ENCODE measurements around the gene B4GALT1. TPM values are rescaled to one million over a fixed set of nuclear protein-coding genes. Genes with fewer than 3 reads are reported as not detected.

B4GALT1 gene
- total RNA-seq, 2 donors from 2014 or later = 57.6 to 76.1 TPM

GRCh38 chr9:33187519-33188218 is 20.5 kb upstream of the B4GALT1 start:
- H3K4me3 ChIP-seq = no peak overlapping the region
- DNase-seq (ENCODE audit: low spot score) = no peak
- TF ChIP-seq, protein P1, sequence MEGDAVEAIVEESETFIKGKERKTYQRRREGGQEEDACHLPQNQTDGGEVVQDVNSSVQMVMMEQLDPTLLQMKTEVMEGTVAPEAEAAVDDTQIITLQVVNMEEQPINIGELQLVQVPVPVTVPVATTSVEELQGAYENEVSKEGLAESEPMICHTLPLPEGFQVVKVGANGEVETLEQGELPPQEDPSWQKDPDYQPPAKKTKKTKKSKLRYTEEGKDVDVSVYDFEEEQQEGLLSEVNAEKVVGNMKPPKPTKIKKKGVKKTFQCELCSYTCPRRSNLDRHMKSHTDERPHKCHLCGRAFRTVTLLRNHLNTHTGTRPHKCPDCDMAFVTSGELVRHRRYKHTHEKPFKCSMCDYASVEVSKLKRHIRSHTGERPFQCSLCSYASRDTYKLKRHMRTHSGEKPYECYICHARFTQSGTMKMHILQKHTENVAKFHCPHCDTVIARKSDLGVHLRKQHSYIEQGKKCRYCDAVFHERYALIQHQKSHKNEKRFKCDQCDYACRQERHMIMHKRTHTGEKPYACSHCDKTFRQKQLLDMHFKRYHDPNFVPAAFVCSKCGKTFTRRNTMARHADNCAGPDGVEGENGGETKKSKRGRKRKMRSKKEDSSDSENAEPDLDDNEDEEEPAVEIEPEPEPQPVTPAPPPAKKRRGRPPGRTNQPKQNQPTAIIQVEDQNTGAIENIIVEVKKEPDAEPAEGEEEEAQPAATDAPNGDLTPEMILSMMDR (IDR thresholded peaks at IDR 0.05) = no peak

GRCh38 chr9:33186457-33187168 is 19.5 kb upstream of the B4GALT1 start:
- peak overlapping the region; percentile 67 to 82 for H3K27ac ChIP-seq
- H3K4me3 ChIP-seq = no peak overlapping the region
- no peaks in the 10 kb centered on the region for H3K27me3 ChIP-seq
- H3K9me3 ChIP-seq = no peaks in the 10 kb centered on the region
- no peaks in the 10 kb centered on the region for H3K36me3 ChIP-seq
- DNase-seq (ENCODE audit: low spot score) = peak; percentile 71
- TF ChIP-seq, protein P1 (IDR thresholded peaks at IDR 0.05) = no peak
- H3K4me1 ChIP-seq = peaks cover 0 to 48% of the 10 kb centered on the region in 2 donors

More at GRCh38 chr9:33187519-33188218, 20.5 kb upstream of the B4GALT1 start:
- Histone ChIP-seq H3K9me3 (no peaks in the 10 kb centered on the region), H3K27ac (peak overlapping the region; percentile 67 to 82), H3K4me1 (peaks cover 0 to 52% of the 10 kb centered on the region in 2 donors), H3K27me3 (no peaks in the 10 kb centered on the region), H3K36me3 (no peaks in the 10 kb centered on the region)

- TF ChIP-seq, protein P1 (IDR thresholded peaks at IDR 0.05) = no peak
- H3K36me3 ChIP-seq = no peaks in the 10 kb centered on the region
- H3K27me3 ChIP-seq = no peaks in the 10 kb centered on the region
- no peak overlapping the region for H3K4me3 ChIP-seq
- peak overlapping the region; percentile 67 to 82 for H3K27ac ChIP-seq
- no peak for DNase-seq (ENCODE audit: low spot score)
- H3K9me3 ChIP-seq = no peaks in the 10 kb centered on the region
- H3K4me1 ChIP-seq = peaks cover 0 to 50% of the 10 kb centered on the region in 2 donors
Measured at GRCh38 chr9:33185858-33186257, 18.7 kb upstream of the B4GALT1 start.

DNA sequence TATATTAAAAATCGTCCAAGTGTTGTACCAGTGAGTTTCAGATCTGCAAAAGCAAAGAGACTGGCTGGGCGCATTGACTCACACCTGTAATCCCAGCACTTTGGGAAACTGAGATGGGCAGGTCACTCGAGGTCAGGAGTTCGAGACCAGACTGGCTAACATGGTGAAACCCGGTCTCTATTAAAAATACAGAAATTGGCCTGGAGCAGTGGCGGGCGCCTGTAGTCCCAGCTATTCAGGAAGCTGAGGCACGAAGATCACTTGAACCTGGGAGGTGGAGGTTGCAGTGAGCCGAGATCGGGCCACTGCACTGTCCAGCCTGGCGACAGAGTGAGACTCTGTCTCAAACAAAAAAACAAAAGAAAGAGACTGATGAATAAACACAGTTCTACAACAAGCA is 18.3 kb upstream of the B4GALT1 start:
- H3K9me3 ChIP-seq = no peaks in the 10 kb centered on the region
- TF ChIP-seq, protein P1 (IDR thresholded peaks at IDR 0.05) = no peak
- peaks cover 0 to 54% of the 10 kb centered on the region in 2 donors for H3K4me1 ChIP-seq
- no peak overlapping the region for H3K4me3 ChIP-seq
- H3K27me3 ChIP-seq = no peaks in the 10 kb centered on the region
- no peaks in the 10 kb centered on the region for H3K36me3 ChIP-seq
- H3K27ac ChIP-seq = no peak overlapping the region
- no peak for DNase-seq (ENCODE audit: low spot score)

DNA sequence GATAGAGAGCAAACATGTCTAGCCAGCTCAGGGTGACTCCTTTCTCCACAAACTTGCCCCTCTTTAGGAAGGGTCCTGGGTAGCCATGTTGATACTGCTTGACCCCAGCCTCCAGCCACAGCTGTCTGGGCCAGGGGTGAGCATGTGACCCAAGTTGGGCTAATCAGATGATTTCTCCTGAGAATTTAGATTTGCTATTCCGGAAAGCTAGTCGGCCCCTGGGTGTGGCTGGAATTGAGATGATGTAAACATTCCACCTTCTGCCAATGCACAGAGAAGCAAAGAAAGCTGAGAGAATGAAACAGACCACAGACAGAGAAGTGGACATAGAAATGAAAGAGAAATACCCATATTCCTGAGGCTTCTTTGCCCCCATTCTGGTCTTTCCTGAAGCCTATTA is 17.8 kb upstream of the B4GALT1 start:
- Histone ChIP-seq H3K4me3 (no peak overlapping the region), H3K36me3 (no peaks in the 10 kb centered on the region), H3K27ac (no peak overlapping the region), H3K9me3 (no peaks in the 10 kb centered on the region), H3K27me3 (no peaks in the 10 kb centered on the region), H3K4me1 (peaks cover 0 to 56% of the 10 kb centered on the region in 2 donors)
- no peak for DNase-seq (ENCODE audit: low spot score)
- TF ChIP-seq, protein P1 (IDR thresholded peaks at IDR 0.05) = no peak

Measured in right atrium auricular region (tissue), 2 donors.